ENCODE results near the gene EARS2. TPM values are rescaled to one million over a fixed set of nuclear protein-coding genes. Genes with fewer than 3 reads are reported as not detected.
"Not testable (repeated sequence)": the region's sequence is repeated elsewhere in the genome, so short reads cannot be mapped to it uniquely, and the experiment has no call there.

EARS2 gene
- total RNA-seq, 1 donor from 2014 or later: 25.7 TPM

DNA sequence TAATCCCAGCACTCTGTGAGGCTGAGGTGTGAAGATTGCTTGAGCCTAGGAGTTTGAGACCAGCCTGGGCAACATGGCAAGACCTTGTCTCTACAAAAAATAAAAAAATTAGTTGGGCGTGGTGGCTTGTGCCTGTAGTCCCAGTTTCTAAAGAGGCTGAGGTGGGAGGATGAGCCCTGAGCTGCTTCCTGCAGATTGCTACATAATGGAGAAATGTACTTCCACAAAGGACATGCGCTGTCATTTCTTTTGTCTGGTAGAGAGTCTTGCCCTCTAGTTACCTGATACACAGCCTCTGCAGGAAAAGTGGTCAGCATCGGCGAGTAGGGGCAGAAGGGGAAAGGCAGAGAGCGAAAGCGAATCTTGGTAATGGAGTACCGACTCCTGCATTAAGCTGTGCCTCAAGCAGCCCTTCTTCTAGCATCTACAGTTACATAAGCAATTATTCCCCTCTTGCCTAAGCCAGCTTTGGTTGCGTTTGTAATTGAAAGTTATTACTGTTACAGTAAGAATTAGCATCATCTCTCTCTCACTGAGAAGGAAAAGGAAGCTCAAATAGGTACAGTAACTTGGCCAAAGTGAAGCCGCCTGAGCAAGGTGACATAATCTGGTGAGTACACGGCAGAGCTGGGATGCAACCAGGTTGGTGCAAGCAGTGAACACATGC lies 28.4 kb downstream of the EARS2 start:
- no peak for DNase-seq (ENCODE audit: extremely low read depth, low read depth, low spot score)

DNA sequence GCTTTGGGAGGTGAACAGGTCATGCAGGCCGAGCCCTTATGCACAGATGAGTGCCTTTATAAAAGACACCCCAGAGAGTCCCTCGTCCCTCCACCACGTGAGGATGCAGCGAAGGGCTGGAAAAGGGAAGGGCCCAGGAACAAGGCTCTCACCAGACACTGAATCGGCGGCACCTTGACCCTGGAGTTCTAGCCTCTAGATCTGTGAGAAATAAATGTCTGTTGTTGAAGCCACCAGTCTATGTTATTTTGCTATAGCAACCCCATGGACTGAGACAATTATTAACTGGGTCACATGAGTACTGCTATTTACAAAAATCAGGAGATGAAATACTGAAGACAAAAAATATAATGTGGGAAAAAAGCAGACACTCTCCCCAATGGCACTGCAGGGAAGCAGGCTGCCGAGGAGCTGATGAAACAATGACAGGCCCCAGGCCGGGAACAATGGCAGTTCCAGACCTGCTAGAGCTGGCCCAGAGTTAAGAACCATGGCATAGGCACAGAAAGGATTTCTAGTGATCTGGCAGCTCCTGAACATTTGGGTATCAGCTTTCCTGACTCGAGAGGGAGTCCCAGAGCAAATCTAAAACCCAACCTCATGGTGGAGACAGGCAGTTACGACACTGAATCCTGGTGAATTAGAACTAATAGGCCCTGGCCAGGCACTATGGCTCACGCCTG lies 29.0 kb downstream of the EARS2 start:
- DNase-seq (ENCODE audit: extremely low read depth, low read depth, low spot score): no peak

DNA sequence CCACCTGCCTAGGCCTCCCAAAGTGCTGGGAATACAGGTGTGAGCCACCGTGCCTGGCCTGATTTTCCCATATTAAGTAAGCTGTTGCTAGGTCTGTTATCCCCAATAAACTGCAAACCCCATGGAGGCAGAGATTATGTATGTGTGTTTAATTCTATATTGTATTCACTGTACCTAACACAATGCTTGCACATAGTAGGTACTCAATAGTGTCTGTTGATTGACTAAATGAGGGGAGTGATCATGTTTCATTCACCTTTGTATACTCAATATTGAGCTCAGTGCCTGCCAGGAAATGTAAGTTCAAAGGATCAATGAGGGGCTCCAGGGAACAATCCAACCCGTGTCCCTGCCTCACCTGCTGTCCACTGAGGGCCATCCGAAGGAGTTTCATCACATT lies 32.3 kb downstream of the EARS2 start:
- no peak for DNase-seq (ENCODE audit: extremely low read depth, low read depth, low spot score)

DNA sequence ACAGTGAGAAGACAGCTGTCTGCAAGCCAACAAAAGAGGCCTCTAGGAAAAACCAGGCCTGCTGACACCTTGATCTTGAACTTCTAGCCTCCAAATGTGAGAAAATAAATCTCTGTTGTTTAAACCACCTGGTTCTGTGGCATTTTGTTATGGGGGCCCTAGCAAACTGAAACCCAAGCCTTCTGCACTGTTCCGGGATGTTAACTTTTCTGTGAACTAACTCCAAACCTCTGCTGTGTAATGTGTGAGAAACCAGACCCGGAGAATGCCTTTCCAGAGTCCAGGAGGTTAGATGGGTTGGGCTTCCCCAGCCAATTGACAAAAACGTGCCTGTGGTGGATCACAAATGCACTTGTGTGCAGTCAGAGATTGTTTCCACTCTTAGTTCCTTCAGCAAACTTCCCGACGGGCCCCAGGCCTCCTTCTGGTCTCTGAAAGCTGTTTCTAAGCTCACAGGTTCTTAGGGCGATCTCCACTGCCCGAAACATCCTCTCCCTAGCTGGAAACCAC lies 33.2 kb downstream of the EARS2 start:
- DNase-seq (ENCODE audit: extremely low read depth, low read depth, low spot score): no peak

GRCh38 chr16:23523321-23523720 lies 33.8 kb downstream of the EARS2 start:
- no peak for DNase-seq (ENCODE audit: extremely low read depth, low read depth, low spot score)

GRCh38 chr16:23521965-23522364 lies 35.2 kb downstream of the EARS2 start:
- no peak for DNase-seq (ENCODE audit: extremely low read depth, low read depth, low spot score)

DNA sequence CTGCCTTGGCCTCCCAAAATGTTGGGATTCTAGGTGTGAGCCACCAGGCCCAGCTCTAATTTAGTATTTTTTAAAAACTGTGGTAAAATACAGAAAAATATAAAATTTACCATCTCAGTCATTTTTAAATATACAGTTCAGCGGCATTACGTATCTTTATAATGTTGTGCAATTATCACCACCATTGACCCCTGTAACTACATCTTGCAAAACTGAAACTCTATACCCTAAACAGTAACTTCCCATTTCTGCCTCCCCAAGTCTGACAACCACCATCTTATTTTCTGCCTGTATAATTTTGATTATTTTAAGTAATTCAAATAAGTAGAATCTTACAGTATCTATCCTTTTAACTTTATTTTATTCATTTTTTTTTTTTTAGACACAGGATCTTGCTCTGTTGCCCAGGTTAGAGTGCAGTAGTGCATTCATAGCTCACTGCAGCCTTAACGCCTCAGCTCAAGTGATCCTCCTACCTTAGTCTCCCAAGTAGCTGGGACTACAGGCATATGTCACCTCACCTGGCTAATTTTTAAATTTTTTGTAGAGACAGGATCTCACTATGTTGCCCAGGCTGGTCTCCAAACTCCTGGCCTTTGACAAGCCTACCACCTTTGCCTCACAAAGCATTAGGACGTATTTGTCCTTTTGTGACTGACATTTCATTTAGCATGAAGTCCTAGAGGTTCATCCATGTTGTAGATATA lies 36.0 kb downstream of the EARS2 start:
- no peak for DNase-seq (ENCODE audit: extremely low read depth, low read depth, low spot score)

GRCh38 chr16:23520500-23520899 lies 36.6 kb downstream of the EARS2 start:
- no peak for DNase-seq (ENCODE audit: extremely low read depth, low read depth, low spot score)

DNA sequence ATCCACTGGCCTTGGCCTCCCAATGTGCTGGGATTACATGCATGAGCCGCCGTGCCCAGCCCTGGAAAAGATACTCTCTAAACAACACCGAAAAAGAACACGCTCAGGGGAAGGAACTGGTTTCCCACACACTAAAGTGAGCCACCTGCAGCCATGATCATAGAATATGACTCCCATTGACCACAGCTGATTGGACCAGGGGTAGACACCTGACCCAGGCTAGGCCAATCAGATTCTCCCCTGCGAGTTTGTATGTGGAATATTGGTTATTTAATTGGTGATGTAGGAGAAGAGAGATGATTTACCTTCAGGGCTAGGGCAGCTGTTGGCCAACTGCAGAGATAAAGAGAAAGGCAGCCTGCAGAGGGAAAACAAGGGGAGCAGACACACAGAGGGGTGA lies 37.9 kb downstream of the EARS2 start:
- DNase-seq (ENCODE audit: extremely low read depth, low read depth, low spot score): no peak

DNA sequence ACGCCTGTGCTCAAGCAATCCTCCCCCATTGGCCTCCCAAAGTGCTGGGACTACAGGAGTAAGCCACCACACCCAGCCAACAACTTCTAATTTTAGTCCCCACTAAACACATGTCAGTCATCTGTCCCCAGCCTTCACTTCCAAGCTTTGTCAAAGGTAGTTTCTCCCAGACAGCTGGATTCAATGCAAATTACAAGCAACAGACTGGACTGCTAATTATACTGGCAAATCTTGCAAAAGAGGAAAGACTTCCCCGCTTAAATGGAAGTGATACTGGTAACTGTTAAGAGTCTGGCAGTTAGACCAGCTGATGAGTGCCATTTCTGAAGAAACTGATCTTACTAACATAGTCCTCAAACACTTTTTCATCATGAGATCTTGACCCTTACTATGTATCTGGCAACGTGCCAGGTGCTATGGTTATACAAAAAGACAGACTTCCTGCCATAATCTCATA lies 38.7 kb downstream of the EARS2 start:
- DNase-seq (ENCODE audit: extremely low read depth, low read depth, low spot score): no peak

GRCh38 chr16:23516366-23517137 lies 40.6 kb downstream of the EARS2 start:
- DNase-seq (ENCODE audit: extremely low read depth, low read depth, low spot score): no peak

DNA sequence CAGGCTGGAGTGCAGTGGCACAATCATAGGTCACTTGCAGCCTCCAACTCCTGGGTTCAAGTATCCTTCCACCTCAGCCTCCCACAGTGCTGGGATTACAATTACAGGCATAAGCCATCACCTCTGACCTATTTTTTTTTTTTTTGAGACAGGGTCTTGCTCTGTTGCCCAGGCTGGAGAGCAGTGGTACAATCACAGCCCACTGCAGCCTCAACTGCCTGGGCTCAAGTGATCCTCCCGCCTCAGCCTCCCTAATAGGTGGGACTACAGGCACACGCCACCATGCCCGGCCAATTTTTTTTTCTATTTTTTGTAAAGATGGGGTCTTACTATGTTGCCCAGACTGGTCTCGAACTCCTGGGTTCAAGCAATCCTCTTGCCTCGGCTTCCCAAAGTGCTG lies 41.3 kb downstream of the EARS2 start:
- no peak for DNase-seq (ENCODE audit: extremely low read depth, low read depth, low spot score)

GRCh38 chr16:23514381-23515152 lies 42.6 kb downstream of the EARS2 start:
- no peak for DNase-seq (ENCODE audit: extremely low read depth, low read depth, low spot score)

DNA sequence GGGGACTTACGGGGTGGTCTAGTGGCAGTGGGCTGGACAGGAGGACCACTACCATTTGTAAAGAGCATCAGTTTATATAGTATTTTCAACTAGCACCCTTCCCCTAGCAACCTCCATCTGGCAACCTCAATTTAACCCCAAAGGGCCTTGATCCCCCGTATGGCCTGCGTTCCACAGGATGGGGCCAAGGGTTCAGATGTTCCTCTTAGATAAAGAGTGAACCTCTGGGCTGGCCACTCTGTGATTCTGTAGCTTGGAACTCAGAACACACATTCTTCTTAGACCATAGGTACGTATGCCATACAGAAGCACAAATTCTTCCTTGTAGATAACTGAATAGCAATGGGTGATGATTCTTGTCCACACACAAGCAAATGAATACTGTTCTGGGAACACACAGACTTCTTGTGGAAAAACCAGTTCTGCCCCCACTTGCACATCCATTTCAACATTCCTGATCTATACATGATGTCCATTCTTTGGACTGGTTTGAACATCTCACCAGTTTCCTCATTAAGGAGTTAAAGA lies 44.9 kb downstream of the EARS2 start:
- no peak for DNase-seq (ENCODE audit: extremely low read depth, low read depth, low spot score)

GRCh38 chr16:23511731-23512130 lies 45.4 kb downstream of the EARS2 start:
- no peak for DNase-seq (ENCODE audit: extremely low read depth, low read depth, low spot score)

- DNase-seq (ENCODE audit: extremely low read depth, low read depth, low spot score): not testable (repeated sequence)
Observed at GRCh38 chr16:23510915-23511270, 46.3 kb downstream of the EARS2 start.

- no peak for DNase-seq (ENCODE audit: extremely low read depth, low read depth, low spot score)
Observed at GRCh38 chr16:23510164-23510914, 46.8 kb downstream of the EARS2 start, which contains the start of gene GGA2. TSS of gene GGA2 (minus strand) at chr16:23510494. CDS start at chr16:23510411, 83 bp downstream.

DNA sequence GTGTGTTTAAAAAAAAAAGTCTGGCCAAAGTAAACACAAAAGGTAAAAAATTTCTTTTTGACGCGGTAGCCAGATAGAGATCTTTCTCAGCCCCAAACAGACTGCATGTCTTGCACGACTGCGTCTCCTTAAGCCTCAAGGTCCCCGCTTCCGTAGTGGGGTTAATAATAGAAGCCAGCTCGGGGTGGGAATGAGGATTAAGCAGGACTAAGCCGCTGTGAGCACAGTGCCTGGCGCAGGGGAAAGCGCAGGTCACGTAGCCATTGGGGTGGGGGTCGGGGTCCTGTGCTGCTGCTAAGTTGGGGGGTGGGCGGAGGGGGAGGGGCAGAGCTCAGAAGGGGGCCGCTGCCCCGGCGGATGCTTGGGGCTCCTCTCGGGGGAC lies 47.4 kb downstream of the EARS2 start:
- no peak for DNase-seq (ENCODE audit: extremely low read depth, low read depth, low spot score)

DNA sequence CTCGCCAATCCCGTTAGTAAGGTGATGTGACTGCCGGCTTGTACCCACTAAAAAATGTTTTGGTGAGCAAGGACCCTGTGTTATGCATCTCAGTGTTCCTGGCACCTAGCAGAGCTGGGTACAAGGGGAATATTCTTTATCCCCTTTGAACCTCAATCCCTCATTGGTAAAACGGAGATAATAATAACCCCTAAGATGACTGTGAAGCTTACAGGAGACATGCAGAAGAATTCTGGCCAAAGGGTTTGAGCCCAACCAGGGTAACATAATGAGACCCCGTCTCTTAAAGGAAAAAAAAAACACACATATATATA lies 47.8 kb downstream of the EARS2 start:
- DNase-seq (ENCODE audit: extremely low read depth, low read depth, low spot score): no peak

Data from glomerular endothelial cell (primary cell).